GM23338 (cell line): ENCODE results near the gene CTTN.

Experiments used
- CREB1 ChIP-seq: fragments of 250-450 bp; sonication (Bioruptor Pico); IDR thresholded peaks from 2 replicates; pipeline ENCODE4 v1.5.0; 2020; ENCODE audit warnings: low read depth, mild to moderate bottlenecking, moderate library complexity
- CTCF ChIP-seq, 2 experiments: fragments of 200-600 bp in 1 of 2; sonication (generic) in 1 of 2; conservative IDR thresholded peaks; 2 replicates each; pipeline versions ENCODE4 v1.5.1 to v1.6.1; 2016 to 2017; ENCODE audit warnings: antibody characterized with exemption in 2 of 2, low read depth in 2 of 2, mild to moderate bottlenecking in 2 of 2, moderate library complexity in 1 of 2
- ETS1 ChIP-seq: IDR thresholded peaks from 2 replicates; pipeline ENCODE4 v1.6.1; 2016; ENCODE audit warnings: antibody characterized with exemption
- EZH2 ChIP-seq: fragments of 200-600 bp; sonication (generic); IDR thresholded peaks from one replicate; pipeline ENCODE4 v1.8.0; 2017; ENCODE audit warnings: antibody characterized with exemption, mild to moderate bottlenecking, low read depth; ENCODE audit not compliant: unreplicated experiment
- EZH2phosphoT487 ChIP-seq: fragments of 200-600 bp; sonication (generic); IDR thresholded peaks from one replicate; pipeline ENCODE4 v1.8.1; 2018; ENCODE audit warnings: antibody characterized with exemption; ENCODE audit not compliant: unreplicated experiment
- NANOG ChIP-seq: IDR thresholded peaks from 2 replicates; pipeline ENCODE4 v1.6.1; 2016; ENCODE audit warnings: antibody characterized with exemption, borderline replicate concordance
- POLR2AphosphoS5 ChIP-seq: IDR thresholded peaks from 2 replicates; pipeline ENCODE4 v1.6.1; 2016; ENCODE audit warnings: antibody characterized with exemption, low read depth
- REST ChIP-seq: IDR thresholded peaks from one replicate; pipeline ENCODE4 v1.6.1; 2018; ENCODE audit warnings: antibody characterized with exemption; ENCODE audit not compliant: unreplicated experiment
- STAT1 ChIP-seq: IDR thresholded peaks from one replicate; pipeline ENCODE4 v1.6.1; 2016; ENCODE audit warnings: antibody characterized with exemption; ENCODE audit not compliant: unreplicated experiment
- ZNF114 ChIP-seq: fragments of 250-450 bp; sonication (Bioruptor Pico); IDR thresholded peaks from 2 replicates; pipeline ENCODE4 v1.5.0; 2020; ENCODE audit warnings: mild to moderate bottlenecking, moderate library complexity

- TF ChIP-seq CTCF (conservative IDR thresholded peaks at IDR 0.05; ENCODE audit: low read depth in 2 of 2) (no peak), POLR2AphosphoS5 (no peak), EZH2phosphoT487 (no peak), EZH2 (no peak), CREB1 (CRISPR knock-in tag) (no peak), REST (no peak), ZNF114 (no peak), NANOG (no peak), ETS1 (no peak), STAT1 (no peak)
Observed at GRCh38 chr11:70394211-70394950, 3.9 kb upstream of the CTTN start.
